Epithelial cell of proximal tubule (primary cell): Measurements from ENCODE around the gene MKS1. TPM values are rescaled to one million over a fixed set of nuclear protein-coding genes. Genes with fewer than 3 reads are reported as not detected.

Experiments
- DNase-seq: peaks from one replicate; pipeline ENCODE4 v3.0.0-alpha.2; 2011; ENCODE audit warnings: low read depth
- H3K4me3 ChIP-seq: 2 replicates; pipeline ENCODE4 v1.5.1; 2011; ENCODE audit warnings: low read depth, mild to moderate bottlenecking, low read length
- total RNA-seq: library from RNA; depleted of rRNA; stranded (reverse); fragments of >200 nt; gene quantifications from 2 replicates; pipeline ENCODE4 v1.2.3, GENCODE V29; 2015
- TF ChIP-seq, protein P1 (sequence below): conservative IDR thresholded peaks from 2 replicates; pipeline ENCODE4 v1.5.1; 2012; ENCODE audit warnings: low read depth, mild to moderate bottlenecking, low read length

The MKS1 gene
- total RNA-seq, 1 donor from 2014 or later, result 16.1 TPM

DNA sequence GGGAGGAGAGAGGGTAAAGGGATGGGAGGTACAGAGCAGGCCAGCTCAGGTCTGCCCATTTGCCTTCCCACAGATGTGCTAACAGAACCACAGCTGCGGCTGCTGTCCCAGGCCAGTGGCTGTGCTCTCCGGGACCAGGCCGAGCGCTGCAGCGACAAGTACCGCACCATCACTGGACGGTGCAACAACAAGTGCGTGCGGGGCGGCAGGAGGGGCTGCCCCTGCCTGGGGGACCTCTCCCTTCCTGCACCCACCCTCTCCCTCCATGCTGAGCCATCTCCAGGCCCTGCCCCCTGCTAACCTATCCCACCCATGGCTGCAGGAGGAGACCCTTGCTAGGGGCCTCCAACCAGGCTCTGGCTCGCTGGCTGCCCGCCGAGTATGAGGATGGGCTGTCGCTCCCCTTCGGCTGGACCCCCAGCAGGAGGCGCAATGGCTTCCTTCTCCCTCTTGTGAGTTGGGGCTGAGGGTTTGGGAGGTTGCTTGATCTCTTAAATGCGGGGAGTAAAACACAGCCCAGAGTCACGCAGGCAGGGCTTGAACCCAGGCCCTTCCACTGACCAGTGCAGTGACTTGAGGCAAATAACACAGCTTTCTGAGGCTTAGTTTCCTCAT, 25.3 kb downstream of the MKS1 start:
- H3K4me3 ChIP-seq, result no peak overlapping the region
- TF ChIP-seq, protein P1, sequence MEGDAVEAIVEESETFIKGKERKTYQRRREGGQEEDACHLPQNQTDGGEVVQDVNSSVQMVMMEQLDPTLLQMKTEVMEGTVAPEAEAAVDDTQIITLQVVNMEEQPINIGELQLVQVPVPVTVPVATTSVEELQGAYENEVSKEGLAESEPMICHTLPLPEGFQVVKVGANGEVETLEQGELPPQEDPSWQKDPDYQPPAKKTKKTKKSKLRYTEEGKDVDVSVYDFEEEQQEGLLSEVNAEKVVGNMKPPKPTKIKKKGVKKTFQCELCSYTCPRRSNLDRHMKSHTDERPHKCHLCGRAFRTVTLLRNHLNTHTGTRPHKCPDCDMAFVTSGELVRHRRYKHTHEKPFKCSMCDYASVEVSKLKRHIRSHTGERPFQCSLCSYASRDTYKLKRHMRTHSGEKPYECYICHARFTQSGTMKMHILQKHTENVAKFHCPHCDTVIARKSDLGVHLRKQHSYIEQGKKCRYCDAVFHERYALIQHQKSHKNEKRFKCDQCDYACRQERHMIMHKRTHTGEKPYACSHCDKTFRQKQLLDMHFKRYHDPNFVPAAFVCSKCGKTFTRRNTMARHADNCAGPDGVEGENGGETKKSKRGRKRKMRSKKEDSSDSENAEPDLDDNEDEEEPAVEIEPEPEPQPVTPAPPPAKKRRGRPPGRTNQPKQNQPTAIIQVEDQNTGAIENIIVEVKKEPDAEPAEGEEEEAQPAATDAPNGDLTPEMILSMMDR, result no peak
- no peak for DNase-seq

DNA sequence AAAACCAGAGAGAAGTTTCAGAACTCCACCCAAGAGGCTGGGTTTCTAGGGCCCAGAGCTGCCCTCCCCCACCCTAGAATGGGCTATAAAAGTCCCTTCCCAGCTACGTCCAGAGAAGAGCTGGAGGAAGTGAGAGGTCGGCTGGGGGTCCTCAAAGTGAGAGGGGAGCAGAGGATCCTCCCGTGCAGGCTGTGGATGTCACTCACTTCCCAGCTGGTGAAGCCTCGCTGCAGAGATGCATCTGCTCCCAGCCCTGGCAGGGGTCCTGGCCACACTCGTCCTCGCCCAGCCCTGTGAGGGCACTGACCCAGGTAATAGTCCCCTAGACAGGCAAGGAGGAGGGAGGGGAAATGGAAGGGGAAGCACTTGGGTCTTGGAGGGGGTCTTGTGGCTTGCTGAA, 26.4 kb downstream of the MKS1 start, which contains the start of gene EPX:
TSS of gene EPX (plus strand) at position 115 of the 400 bp plus-strand sequence. CDS start at position 236, 121 bp downstream.
- DNase-seq, result no peak
- TF ChIP-seq, protein P1, result no peak
- no peak within 1 kb of the TSS for H3K4me3 ChIP-seq

GRCh38 chr17:58191241-58191896, 27.7 kb downstream of the MKS1 start:
- no peak for DNase-seq
- no peak overlapping the region for H3K4me3 ChIP-seq
- TF ChIP-seq, protein P1, result no peak

DNA sequence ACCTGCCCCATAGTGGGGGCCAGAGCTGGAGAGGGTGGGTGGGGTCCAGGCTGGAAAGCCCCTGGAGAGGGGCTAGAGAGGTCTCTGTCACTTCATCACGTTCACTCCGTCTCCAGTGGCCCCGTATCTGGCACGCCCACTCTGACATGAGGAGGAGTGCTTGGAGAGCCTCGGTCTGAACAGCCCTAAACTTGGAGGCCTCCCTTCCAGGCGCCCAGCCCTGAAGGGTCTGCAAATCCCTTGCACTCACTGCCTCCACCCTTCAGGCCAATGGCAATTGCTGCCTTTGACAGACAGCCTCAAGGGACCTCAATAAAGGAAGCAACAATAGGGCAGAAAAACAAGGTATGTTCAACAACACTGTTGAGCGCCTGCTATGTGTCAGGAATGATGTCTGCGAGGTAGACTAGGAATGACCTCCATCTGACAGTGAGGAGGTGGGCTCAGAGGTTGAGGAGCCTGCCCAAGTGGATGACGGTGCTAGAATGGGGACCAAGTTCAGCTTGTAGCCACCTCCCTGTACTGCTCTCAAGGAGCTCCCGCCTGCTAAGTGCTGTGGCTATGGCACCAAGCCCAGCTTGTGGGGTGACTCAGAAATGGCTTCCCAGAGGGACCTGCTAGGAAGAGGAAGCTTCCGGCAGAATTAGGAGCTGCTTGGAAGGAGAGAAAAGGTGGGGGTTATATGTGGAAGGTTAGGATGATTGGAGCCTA, 29.5 kb downstream of the MKS1 start:
- TF ChIP-seq, protein P1, result no peak
- no peak overlapping the region for H3K4me3 ChIP-seq
- no peak for DNase-seq

DNA sequence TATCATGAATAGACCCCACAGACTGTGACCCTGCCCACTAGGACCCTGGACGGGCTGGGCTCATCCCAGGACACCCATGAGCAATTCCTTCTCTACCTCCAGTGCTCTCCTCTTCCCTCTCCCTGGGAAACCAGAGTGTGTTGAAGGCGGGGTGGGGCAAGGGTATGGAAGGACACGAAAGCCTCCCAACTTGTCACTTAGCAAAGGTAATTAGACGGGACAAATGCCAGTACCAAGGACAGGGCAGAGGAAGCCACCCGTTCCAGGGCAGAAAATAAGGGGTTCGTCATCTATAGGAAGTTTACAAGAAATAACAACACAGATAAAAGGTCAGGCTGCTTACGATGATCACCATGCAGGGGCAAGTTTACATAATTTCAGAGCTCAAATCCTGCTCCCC, 31.4 kb downstream of the MKS1 start:
- H3K4me3 ChIP-seq, result no peak overlapping the region
- no peak for DNase-seq
- TF ChIP-seq, protein P1, result no peak

- TF ChIP-seq, protein P1, result no peak
These were observed 32.0 kb downstream of the MKS1 start for GRCh38 chr17:58187063-58187462.

GRCh38 chr17:58186591-58186990, 32.5 kb downstream of the MKS1 start:
- TF ChIP-seq, protein P1, result no peak
- no peak for DNase-seq
- no peak overlapping the region for H3K4me3 ChIP-seq

More at GRCh38 chr17:58187063-58187462, 32.0 kb downstream of the MKS1 start:
- no peak overlapping the region for H3K4me3 ChIP-seq
- no peak for DNase-seq
